GM12878 (cell line): ENCODE measurements around the gene HBP1. TPM values are rescaled to one million over a fixed set of nuclear protein-coding genes. Genes with fewer than 3 reads are reported as not detected.

Experiments
- ATAC-seq: fragments of 200-7000 bp; cut with Tn5 transposase; 3 replicates; pipeline ENCODE4 v1.9.1; 2020; ENCODE audit warnings: mild to moderate bottlenecking, moderate library complexity
- BruUV-seq: library from RNA; stranded (reverse); fragments of 400-500 nt; replicated peaks from 2 replicates; lab custom pipeline; 2021; lab: Mats Ljungman, UMichigan
- CTCF ChIA-PET: fragments of 300-600 bp; sonication (Branson Sonifier 250); formaldehyde crosslinking; extraction: SDS; loops from one replicate; lab custom pipeline; 2021; ENCODE audit warnings: inconsistent platforms; lab: Yijun Ruan, JAX
- POLR2A ChIA-PET: fragments of 350-600 bp; formaldehyde crosslinking; extraction: SDS; loops from one replicate; lab custom pipeline; 2021; ENCODE audit warnings: inconsistent platforms; lab: Charles Lee
- RAD21 ChIA-PET: fragments of 300-600 bp; sonication (Branson Sonifier 250); formaldehyde crosslinking; loops from one replicate; lab custom pipeline; 2023; ENCODE audit warnings: antibody characterized with exemption; ENCODE audit not compliant: unreplicated experiment; lab: Charles Lee
- SMC1A ChIA-PET: fragments of 300-600 bp; sonication (Branson Sonifier 250); formaldehyde crosslinking; loops from one replicate; lab custom pipeline; 2023; ENCODE audit not compliant: unreplicated experiment, uncharacterized antibody; lab: Charles Lee
- DNase-seq: peaks from one replicate; pipeline ENCODE4 v3.0.0-alpha.2; 2011; ENCODE audit warnings: low read depth, low spot score
- FAIRE-seq: peaks from 3 replicates; lab custom pipeline; 2011; peaks lifted over from hg19 to GRCh38; lab: Jason Lieb, UNC
- H2AFZ ChIP-seq: 2 replicates; pipeline ENCODE4 v1.6.0; 2011; ENCODE audit warnings: low read depth, low read length, control low read depth; ENCODE audit not compliant: control insufficient read depth
- H3K27ac ChIP-seq: 2 replicates; pipeline ENCODE4 v1.5.1; 2011; ENCODE audit warnings: control low read depth; ENCODE audit not compliant: control insufficient read depth, insufficient read depth
- H3K27me3 ChIP-seq, 2 experiments: replicated peaks in 1 of 2; 2 replicates each; pipeline versions ENCODE4 v1.6.0 to v1.6.1; 2011; ENCODE audit warnings: low read length in 1 of 2; ENCODE audit not compliant: control insufficient read depth in 2 of 2, insufficient read depth in 2 of 2
- H3K36me3 ChIP-seq, 2 experiments: 2 replicates each; pipeline ENCODE4 v1.5.1; 2011; ENCODE audit warnings: low read length in 1 of 2; ENCODE audit not compliant: control insufficient read depth in 2 of 2, insufficient read depth in 2 of 2
- H3K4me1 ChIP-seq: 2 replicates; pipeline ENCODE4 v1.6.1; 2011; ENCODE audit warnings: mild to moderate bottlenecking, low read length, moderate library complexity, mixed read lengths; ENCODE audit not compliant: control insufficient read depth, insufficient read depth
- H3K4me2 ChIP-seq: 2 replicates; pipeline ENCODE4 v1.6.0; 2011; ENCODE audit warnings: control low read depth; ENCODE audit not compliant: control insufficient read depth, insufficient read depth
- H3K4me3 ChIP-seq: fragments of 200-600 bp; sonication (generic); 2 replicates; pipeline ENCODE4 v1.5.1; 2016
- H3K79me2 ChIP-seq: 2 replicates; pipeline ENCODE4 v1.6.0; 2011; ENCODE audit warnings: low read length; ENCODE audit not compliant: control insufficient read depth, insufficient read depth
- H3K9ac ChIP-seq: 2 replicates; pipeline ENCODE4 v1.8.0; 2011; ENCODE audit warnings: low read length, control low read depth, mixed read lengths; ENCODE audit not compliant: control insufficient read depth, insufficient read depth
- H3K9me3 ChIP-seq: replicated peaks from 3 replicates; pipeline ENCODE4 v1.5.1; 2011; ENCODE audit warnings: mild to moderate bottlenecking, low read length; ENCODE audit not compliant: control insufficient read depth, insufficient read depth
- H4K20me1 ChIP-seq: 2 replicates; pipeline ENCODE4 v1.6.0; 2011; ENCODE audit not compliant: control insufficient read depth, insufficient read depth
- ASH2L ChIP-seq: fragments of 300-600, 200-600 bp; sonication (generic); IDR thresholded peaks from 2 replicates; pipeline ENCODE4 v1.6.1; 2017; ENCODE audit warnings: low read depth, mild to moderate bottlenecking, borderline replicate concordance
- BCL3 ChIP-seq: IDR thresholded peaks from 2 replicates; pipeline ENCODE4 v1.6.1; 2011; ENCODE audit warnings: borderline replicate concordance, low read depth, mild to moderate bottlenecking, moderate library complexity, low read length; ENCODE audit not compliant: insufficient read depth, poor library complexity, severe bottlenecking
- BHLHE40 ChIP-seq, 2 experiments: fragments of 450-650 bp in 1 of 2; IDR thresholded peaks; 2 replicates each; pipeline ENCODE4 v1.6.1; 2011 to 2017; ENCODE audit warnings: low read depth in 2 of 2, borderline replicate concordance in 1 of 2, improper control_type of control experiment in 1 of 2, low read length in 1 of 2, mild to moderate bottlenecking in 1 of 2
- BMI1 ChIP-seq: fragments of 450-650 bp; IDR thresholded peaks from 2 replicates; pipeline ENCODE4 v1.6.1; 2016; ENCODE audit warnings: mild to moderate bottlenecking, moderate library complexity, borderline replicate concordance
- ELK1 ChIP-seq: IDR thresholded peaks from 2 replicates; pipeline ENCODE4 v1.6.1; 2012; ENCODE audit warnings: low read depth, low read length, improper control_type of control experiment
- FOXM1 ChIP-seq: IDR thresholded peaks from 2 replicates; pipeline ENCODE4 v1.6.1; 2012; ENCODE audit warnings: low read depth, mild to moderate bottlenecking, inconsistent platforms, low read length, moderate library complexity
- HDAC2 ChIP-seq: fragments of 200-600 bp; sonication (generic); IDR thresholded peaks from 2 replicates; pipeline ENCODE4 v1.6.1; 2017
- IKZF1 ChIP-seq: fragments of 450-650 bp; conservative IDR thresholded peaks from 2 replicates; pipeline ENCODE4 v1.6.1; 2017; ENCODE audit warnings: antibody characterized with exemption, mild to moderate bottlenecking
- IRF3 ChIP-seq: fragments of 450-650 bp; IDR thresholded peaks from 2 replicates; pipeline ENCODE4 v1.6.1; 2014; ENCODE audit warnings: mild to moderate bottlenecking
- JUND ChIP-seq: IDR thresholded peaks from 2 replicates; pipeline ENCODE4 v1.6.1; 2012; ENCODE audit warnings: low read depth, mild to moderate bottlenecking, low read length, improper control_type of control experiment, moderate library complexity
- MYC ChIP-seq: IDR thresholded peaks from 2 replicates; pipeline ENCODE4 v1.6.1; 2011; ENCODE audit warnings: mild to moderate bottlenecking, low read length, moderate library complexity, inconsistent platforms; ENCODE audit not compliant: insufficient read depth, insufficient replicate concordance, insufficient read length, severe bottlenecking
- PAX8 ChIP-seq: fragments of 450-650 bp; IDR thresholded peaks from 2 replicates; pipeline ENCODE4 v1.6.1; 2017; ENCODE audit warnings: mild to moderate bottlenecking, moderate library complexity
- PBX3 ChIP-seq: IDR thresholded peaks from 2 replicates; pipeline ENCODE4 v1.6.1; 2011; ENCODE audit warnings: mild to moderate bottlenecking, low read depth, low read length, moderate library complexity; ENCODE audit not compliant: insufficient replicate concordance
- SMAD5 ChIP-seq: IDR thresholded peaks from 2 replicates; pipeline ENCODE4 v1.6.1; 2016; ENCODE audit warnings: antibody characterized with exemption, low read depth
- SP1 ChIP-seq: IDR thresholded peaks from one replicate; pipeline ENCODE4 v1.6.1; 2011; ENCODE audit warnings: low read depth, low read length
- SPI1 ChIP-seq: IDR thresholded peaks from 2 replicates; pipeline ENCODE4 v1.6.1; 2011; ENCODE audit warnings: low read depth, mild to moderate bottlenecking, low read length, moderate library complexity, borderline replicate concordance; ENCODE audit not compliant: insufficient read depth
- TARDBP ChIP-seq: IDR thresholded peaks from 2 replicates; pipeline ENCODE4 v1.6.1; 2016; ENCODE audit warnings: borderline replicate concordance
- TBL1XR1 ChIP-seq: IDR thresholded peaks from 2 replicates; pipeline ENCODE4 v1.6.1; 2012; ENCODE audit warnings: low read depth, low read length, improper control_type of control experiment
- YBX1 ChIP-seq: fragments of 450-650 bp; IDR thresholded peaks from 2 replicates; pipeline ENCODE4 v1.6.1; 2016; ENCODE audit warnings: antibody characterized with exemption
- ZNF207 ChIP-seq: fragments of 450-650 bp; IDR thresholded peaks from 2 replicates; pipeline ENCODE4 v1.6.1; 2014; ENCODE audit warnings: antibody characterized with exemption, mild to moderate bottlenecking, borderline replicate concordance
- WGBS: methylation state at CpG from one replicate; pipeline ENCODE4 v1.1.6; 2016; ENCODE audit warnings: low lambda C conversion rate; ENCODE audit not compliant: insufficient replicate concordance, insufficient coverage; ENCODE audit errors: missing lambda C conversion rate; 5-methylcytosine and 5-hydroxymethylcytosine counted together
- in situ Hi-C: fragments of 300-500 bp; cut with MboI; formaldehyde crosslinking; loops from 9 replicates; pipeline ENCODE4 v1.14.3; 2018; ENCODE audit warnings: mixed read lengths
- intact Hi-C: fragments of 100-400 bp; cut with micrococcal nuclease; formaldehyde crosslinking; loops from one replicate; pipeline ENCODE4 v1.14.2; 2022; ENCODE audit not compliant: unreplicated experiment
- polyA plus RNA-seq, 11 experiments: library from polyadenylated mRNA; depleted of rRNA in 4 of 11; unstranded in 6 of 11; stranded (reverse) in 5 of 11; fragments of >200 nt; fragmentation: Nextera tagmentation in 4 of 11; fragmentation: Illumina TruSeq in 1 of 11; extraction: Ambion mirVana in 4 of 11; extraction: Trizol in 1 of 11; gene quantifications; 1 replicate in 1 of 11; 2 replicates in 10 of 11; pipeline versions ENCODE4 v1.2.1 to v1.2.3, GENCODE V29; 2011 to 2016; ENCODE audit warnings: inconsistent platforms in 2 of 11, missing spikeins in 2 of 11, low read depth in 1 of 11
- total RNA-seq, 4 experiments: library from RNA; depleted of rRNA in 3 of 4; stranded (reverse); fragments of >200 nt in 3 of 4; fragmentation: Illumina TruSeq in 1 of 4; extraction: Trizol in 1 of 4; gene quantifications; 2 replicates each; pipeline versions ENCODE4 v1.2.1 to v1.2.3, GENCODE V29; 2013 to 2021

HBP1 gene
- total and polyA plus RNA-seq, 10 of the 15 experiments (the other 5 are each of a cell fraction or from before 2014, with no cell fraction given), result 5.8 to 30.9 (median 9.4) TPM

GRCh38 chr7:107212725-107213124 lies 43.9 kb downstream of the HBP1 start:
- FAIRE-seq, result no peak
- H3K27ac ChIP-seq, result no peak overlapping the region
- no peaks in the 10 kb centered on the region for H4K20me1 ChIP-seq
- DNase-seq, result no peak
- no TSS peak for BruUV-seq
- H3K4me1 ChIP-seq, result no peaks in the 10 kb centered on the region
- no peak overlapping the region for H3K9ac ChIP-seq
- H3K27me3 ChIP-seq, result no peaks in the 10 kb centered on the region
- intact Hi-C loops (no loop called here), in situ Hi-C loops (no loop called here)
- 50% methylated on average over 2 of the region's 2 CpGs for WGBS
- 0 out of 2 replicates have a peak overlapping the region, but pooled peaks have one; percentile 3 for H3K4me2 ChIP-seq
- RAD21 ChIA-PET, result interaction anchor here (1.1 kb wide), 1 partner anchor 18 kb away, joined by 3 read pairs; no protein-coding TSS in a partner anchor
- POLR2A ChIA-PET, result no interaction called here
- no peaks in the 10 kb centered on the region for H3K79me2 ChIP-seq
- peak; percentile 47 for ATAC-seq
- H3K36me3 ChIP-seq, result peaks cover 2 to 6% of the 10 kb centered on the region in 2 experiments; a peak in 3 of 4 replicates
- H3K9me3 ChIP-seq, result peaks cover 2% of the 10 kb centered on the region; the same call in 2 of the 3 replicates
- H2AFZ ChIP-seq, result no peak overlapping the region
- H3K4me3 ChIP-seq, result no peak overlapping the region
- SMC1A ChIA-PET, result interaction anchor here (1.6 to 1.8 kb wide), 2 partner anchors 9 to 38 kb away, joined by 4 to 8 read pairs; no protein-coding TSS in a partner anchor
- CTCF ChIA-PET, result interaction anchor here (0.7 to 1.5 kb wide), 4 partner anchors 18 to 192 kb away, joined by 3 to 4 read pairs (median 3); no protein-coding TSS in a partner anchor
- no peak for TF ChIP-seq BHLHE40 (IDR thresholded peaks at IDR 0.05; ENCODE audit: borderline replicate concordance in 1 of 2, low read depth in 2 of 2, low read length in 1 of 2)
- no peak for TF ChIP-seq TARDBP
- TF ChIP-seq PAX8, result no peak
- peak; percentile 35; the same call in 1 of the 2 replicates for TF ChIP-seq IKZF1
- TF ChIP-seq BCL3, result no peak
- no peak for TF ChIP-seq FOXM1
- no peak for TF ChIP-seq SP1
- TF ChIP-seq IRF3, result no peak
- no peak for TF ChIP-seq MYC
- TF ChIP-seq ELK1, result no peak
- TF ChIP-seq SMAD5, result no peak
- TF ChIP-seq TBL1XR1, result no peak
- no peak for TF ChIP-seq ZNF207
- TF ChIP-seq ASH2L, result no peak
- no peak for TF ChIP-seq HDAC2
- no peak for TF ChIP-seq BMI1
- TF ChIP-seq JUND, result no peak
- TF ChIP-seq PBX3, result no peak
- TF ChIP-seq SPI1, result peak; percentile 76
- no peak for TF ChIP-seq YBX1
